ENCODE data around the gene FAM163B. TPM values are rescaled to one million over a fixed set of nuclear protein-coding genes. Genes with fewer than 3 reads are reported as not detected.

FAM163B gene
- total RNA-seq, 1 experiment from 2014 or later: 2.0 TPM

GRCh38 chr9:133650026-133650425 lies 40.8 kb upstream of the FAM163B start (continued):
- TF ChIP-seq ZNF425 (CRISPR knock-in tag; conservative IDR thresholded peaks at IDR 0.05): no peak

GRCh38 chr9:133649194-133649593 lies 40.0 kb upstream of the FAM163B start:
- CTCF ChIA-PET: interaction anchor here (1.0 kb wide), 1 partner anchor 94 kb away, joined by 5 read pairs; no protein-coding TSS in a partner anchor
- Mint-ChIP-seq H3K27me3 (ENCODE audit: low read depth) (no peaks in the 10 kb centered on the region), H3K36me3 (no peaks in the 10 kb centered on the region), H3K27ac (no peak overlapping the region), H3K9me3 (no peaks in the 10 kb centered on the region), H3K4me1 (no peaks in the 10 kb centered on the region), H3K4me3 (no peak overlapping the region)
- DNase-seq (ENCODE audit: low spot score) (no peak), ATAC-seq (no peak)
- TF ChIP-seq GABPB1 (CRISPR knock-in tag; IDR thresholded peaks at IDR 0.05) (no peak), NR1H2 (CRISPR knock-in tag; IDR thresholded peaks at IDR 0.05) (no peak), CREB1 (CRISPR knock-in tag; IDR thresholded peaks at IDR 0.05) (no peak), ZNF263 (CRISPR knock-in tag; IDR thresholded peaks at IDR 0.05; ENCODE audit: low read depth) (no peak), SOX15 (CRISPR knock-in tag; IDR thresholded peaks at IDR 0.05) (no peak), PREB (CRISPR knock-in tag; IDR thresholded peaks at IDR 0.05; ENCODE audit: borderline replicate concordance) (no peak), OVOL2 (CRISPR knock-in tag; IDR thresholded peaks at IDR 0.05; ENCODE audit: borderline replicate concordance) (no peak), ELF4 (CRISPR knock-in tag; IDR thresholded peaks at IDR 0.05; ENCODE audit: low read depth) (no peak), NFATC4 (CRISPR knock-in tag; IDR thresholded peaks at IDR 0.05) (no peak)
- TF ChIP-seq, protein P1, sequence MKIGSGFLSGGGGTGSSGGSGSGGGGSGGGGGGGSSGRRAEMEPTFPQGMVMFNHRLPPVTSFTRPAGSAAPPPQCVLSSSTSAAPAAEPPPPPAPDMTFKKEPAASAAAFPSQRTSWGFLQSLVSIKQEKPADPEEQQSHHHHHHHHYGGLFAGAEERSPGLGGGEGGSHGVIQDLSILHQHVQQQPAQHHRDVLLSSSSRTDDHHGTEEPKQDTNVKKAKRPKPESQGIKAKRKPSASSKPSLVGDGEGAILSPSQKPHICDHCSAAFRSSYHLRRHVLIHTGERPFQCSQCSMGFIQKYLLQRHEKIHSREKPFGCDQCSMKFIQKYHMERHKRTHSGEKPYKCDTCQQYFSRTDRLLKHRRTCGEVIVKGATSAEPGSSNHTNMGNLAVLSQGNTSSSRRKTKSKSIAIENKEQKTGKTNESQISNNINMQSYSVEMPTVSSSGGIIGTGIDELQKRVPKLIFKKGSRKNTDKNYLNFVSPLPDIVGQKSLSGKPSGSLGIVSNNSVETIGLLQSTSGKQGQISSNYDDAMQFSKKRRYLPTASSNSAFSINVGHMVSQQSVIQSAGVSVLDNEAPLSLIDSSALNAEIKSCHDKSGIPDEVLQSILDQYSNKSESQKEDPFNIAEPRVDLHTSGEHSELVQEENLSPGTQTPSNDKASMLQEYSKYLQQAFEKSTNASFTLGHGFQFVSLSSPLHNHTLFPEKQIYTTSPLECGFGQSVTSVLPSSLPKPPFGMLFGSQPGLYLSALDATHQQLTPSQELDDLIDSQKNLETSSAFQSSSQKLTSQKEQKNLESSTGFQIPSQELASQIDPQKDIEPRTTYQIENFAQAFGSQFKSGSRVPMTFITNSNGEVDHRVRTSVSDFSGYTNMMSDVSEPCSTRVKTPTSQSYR (CRISPR knock-in tag; IDR thresholded peaks at IDR 0.05): no peak
- TF ChIP-seq, protein P2, sequence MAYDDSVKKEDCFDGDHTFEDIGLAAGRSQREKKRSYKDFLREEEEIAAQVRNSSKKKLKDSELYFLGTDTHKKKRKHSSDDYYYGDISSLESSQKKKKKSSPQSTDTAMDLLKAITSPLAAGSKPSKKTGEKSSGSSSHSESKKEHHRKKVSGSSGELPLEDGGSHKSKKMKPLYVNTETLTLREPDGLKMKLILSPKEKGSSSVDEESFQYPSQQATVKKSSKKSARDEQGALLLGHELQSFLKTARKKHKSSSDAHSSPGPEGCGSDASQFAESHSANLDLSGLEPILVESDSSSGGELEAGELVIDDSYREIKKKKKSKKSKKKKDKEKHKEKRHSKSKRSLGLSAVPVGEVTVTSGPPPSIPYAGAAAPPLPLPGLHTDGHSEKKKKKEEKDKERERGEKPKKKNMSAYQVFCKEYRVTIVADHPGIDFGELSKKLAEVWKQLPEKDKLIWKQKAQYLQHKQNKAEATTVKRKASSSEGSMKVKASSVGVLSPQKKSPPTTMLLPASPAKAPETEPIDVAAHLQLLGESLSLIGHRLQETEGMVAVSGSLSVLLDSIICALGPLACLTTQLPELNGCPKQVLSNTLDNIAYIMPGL (CRISPR knock-in tag; IDR thresholded peaks at IDR 0.05): no peak
- TF ChIP-seq, protein P3, sequence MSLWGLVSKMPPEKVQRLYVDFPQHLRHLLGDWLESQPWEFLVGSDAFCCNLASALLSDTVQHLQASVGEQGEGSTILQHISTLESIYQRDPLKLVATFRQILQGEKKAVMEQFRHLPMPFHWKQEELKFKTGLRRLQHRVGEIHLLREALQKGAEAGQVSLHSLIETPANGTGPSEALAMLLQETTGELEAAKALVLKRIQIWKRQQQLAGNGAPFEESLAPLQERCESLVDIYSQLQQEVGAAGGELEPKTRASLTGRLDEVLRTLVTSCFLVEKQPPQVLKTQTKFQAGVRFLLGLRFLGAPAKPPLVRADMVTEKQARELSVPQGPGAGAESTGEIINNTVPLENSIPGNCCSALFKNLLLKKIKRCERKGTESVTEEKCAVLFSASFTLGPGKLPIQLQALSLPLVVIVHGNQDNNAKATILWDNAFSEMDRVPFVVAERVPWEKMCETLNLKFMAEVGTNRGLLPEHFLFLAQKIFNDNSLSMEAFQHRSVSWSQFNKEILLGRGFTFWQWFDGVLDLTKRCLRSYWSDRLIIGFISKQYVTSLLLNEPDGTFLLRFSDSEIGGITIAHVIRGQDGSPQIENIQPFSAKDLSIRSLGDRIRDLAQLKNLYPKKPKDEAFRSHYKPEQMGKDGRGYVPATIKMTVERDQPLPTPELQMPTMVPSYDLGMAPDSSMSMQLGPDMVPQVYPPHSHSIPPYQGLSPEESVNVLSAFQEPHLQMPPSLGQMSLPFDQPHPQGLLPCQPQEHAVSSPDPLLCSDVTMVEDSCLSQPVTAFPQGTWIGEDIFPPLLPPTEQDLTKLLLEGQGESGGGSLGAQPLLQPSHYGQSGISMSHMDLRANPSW (CRISPR knock-in tag; conservative IDR thresholded peaks at IDR 0.05; ENCODE audit: low read depth): no peak
- POLR2A ChIA-PET: interaction anchor here (1.3 kb wide), 1 partner anchor 10 kb away, joined by 4 read pairs; no protein-coding TSS in a partner anchor

All from WTC11 (cell line).